ENCODE data around the gene HID1. TPM values are rescaled to one million over a fixed set of nuclear protein-coding genes. Genes with fewer than 3 reads are reported as not detected.

HID1 gene
- total RNA-seq, 1 donor from 2014 or later, result 11.8 TPM

DNA sequence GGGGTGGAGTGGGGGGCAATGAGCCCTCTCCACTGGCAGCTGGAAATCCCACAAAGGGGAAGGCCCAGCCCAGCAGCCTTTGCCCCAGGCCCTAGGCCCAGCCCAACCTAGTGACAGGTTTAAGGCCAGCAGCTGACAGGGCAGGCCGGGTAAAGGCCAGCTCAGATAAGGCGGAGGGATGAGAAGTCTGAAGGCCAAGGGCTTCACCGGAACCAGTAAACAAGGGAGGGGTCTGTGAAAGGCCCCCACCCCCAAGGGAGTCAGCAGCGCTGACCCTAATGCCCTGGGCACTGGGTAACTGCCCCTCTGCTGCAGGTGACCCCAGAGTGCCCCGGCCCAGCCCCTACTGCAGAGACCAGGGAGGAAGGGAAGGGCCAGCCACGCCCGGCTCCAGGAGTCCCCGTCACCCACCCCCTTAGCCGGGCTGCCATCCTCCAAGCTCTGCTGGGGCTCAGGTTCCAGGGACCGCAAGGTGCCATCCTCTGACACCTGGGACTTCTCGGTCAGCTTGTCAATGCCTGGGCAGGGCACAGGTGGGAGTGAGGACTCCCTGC lies 19.3 kb downstream of the HID1 start:
- peaks cover 8% of the 10 kb centered on the region for H3K27me3 Mint-ChIP-seq (ENCODE audit: low read depth)
- TF ChIP-seq, protein P1, sequence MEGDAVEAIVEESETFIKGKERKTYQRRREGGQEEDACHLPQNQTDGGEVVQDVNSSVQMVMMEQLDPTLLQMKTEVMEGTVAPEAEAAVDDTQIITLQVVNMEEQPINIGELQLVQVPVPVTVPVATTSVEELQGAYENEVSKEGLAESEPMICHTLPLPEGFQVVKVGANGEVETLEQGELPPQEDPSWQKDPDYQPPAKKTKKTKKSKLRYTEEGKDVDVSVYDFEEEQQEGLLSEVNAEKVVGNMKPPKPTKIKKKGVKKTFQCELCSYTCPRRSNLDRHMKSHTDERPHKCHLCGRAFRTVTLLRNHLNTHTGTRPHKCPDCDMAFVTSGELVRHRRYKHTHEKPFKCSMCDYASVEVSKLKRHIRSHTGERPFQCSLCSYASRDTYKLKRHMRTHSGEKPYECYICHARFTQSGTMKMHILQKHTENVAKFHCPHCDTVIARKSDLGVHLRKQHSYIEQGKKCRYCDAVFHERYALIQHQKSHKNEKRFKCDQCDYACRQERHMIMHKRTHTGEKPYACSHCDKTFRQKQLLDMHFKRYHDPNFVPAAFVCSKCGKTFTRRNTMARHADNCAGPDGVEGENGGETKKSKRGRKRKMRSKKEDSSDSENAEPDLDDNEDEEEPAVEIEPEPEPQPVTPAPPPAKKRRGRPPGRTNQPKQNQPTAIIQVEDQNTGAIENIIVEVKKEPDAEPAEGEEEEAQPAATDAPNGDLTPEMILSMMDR (conservative IDR thresholded peaks at IDR 0.05), result no peak
- no peaks in the 10 kb centered on the region for H3K36me3 Mint-ChIP-seq (ENCODE audit: low read depth)
- H3K4me1 Mint-ChIP-seq, result no peaks in the 10 kb centered on the region
- no peak overlapping the region for H3K27ac Mint-ChIP-seq (ENCODE audit: unreplicated experiment)
- H3K9me3 Mint-ChIP-seq, result no peaks in the 10 kb centered on the region
- no peak for DNase-seq (ENCODE audit: low read depth, low spot score)
- no peak overlapping the region for H3K4me3 Mint-ChIP-seq

DNA sequence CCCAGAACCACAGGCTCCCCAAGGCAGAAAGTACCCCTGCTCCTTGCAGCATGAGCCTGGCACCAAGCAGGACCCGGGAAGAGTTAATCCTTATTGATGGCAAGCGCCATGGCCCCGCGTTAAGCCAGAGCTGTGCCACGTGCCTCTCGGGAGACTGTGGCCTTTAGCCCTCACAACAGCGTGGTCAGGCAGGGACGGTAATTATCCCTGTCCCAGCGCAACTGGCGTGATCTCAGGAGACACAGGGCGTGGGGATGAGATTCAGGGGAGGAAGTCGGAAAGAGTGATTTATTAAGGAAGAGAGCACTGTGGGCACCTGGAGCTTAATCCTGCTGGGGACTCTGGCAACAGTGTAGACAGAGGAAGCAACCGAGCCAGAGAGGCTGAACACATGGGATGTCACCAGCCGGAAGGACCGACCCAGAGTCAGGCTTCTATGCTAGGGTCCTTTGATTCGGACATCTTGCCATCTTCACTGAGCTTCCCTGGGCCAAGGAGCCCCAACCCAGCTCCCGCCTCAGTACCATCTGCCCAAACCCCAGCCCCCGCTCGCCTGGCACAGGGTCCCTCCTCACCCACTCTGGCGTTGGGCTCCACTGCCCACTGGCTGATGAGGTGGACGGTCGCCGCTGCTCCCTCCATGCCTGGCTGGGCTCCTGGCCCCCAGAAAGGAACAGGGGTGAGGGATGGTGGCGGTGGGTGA lies 20.0 kb downstream of the HID1 start:
- Mint-ChIP-seq H3K36me3 (ENCODE audit: low read depth) (no peaks in the 10 kb centered on the region), H3K4me3 (no peak overlapping the region), H3K9me3 (no peaks in the 10 kb centered on the region), H3K4me1 (no peaks in the 10 kb centered on the region), H3K27me3 (ENCODE audit: low read depth) (peaks cover 9% of the 10 kb centered on the region), H3K27ac (ENCODE audit: unreplicated experiment) (no peak overlapping the region)
- TF ChIP-seq, protein P1 (conservative IDR thresholded peaks at IDR 0.05), result no peak
- no peak for DNase-seq (ENCODE audit: low read depth, low spot score)

DNA sequence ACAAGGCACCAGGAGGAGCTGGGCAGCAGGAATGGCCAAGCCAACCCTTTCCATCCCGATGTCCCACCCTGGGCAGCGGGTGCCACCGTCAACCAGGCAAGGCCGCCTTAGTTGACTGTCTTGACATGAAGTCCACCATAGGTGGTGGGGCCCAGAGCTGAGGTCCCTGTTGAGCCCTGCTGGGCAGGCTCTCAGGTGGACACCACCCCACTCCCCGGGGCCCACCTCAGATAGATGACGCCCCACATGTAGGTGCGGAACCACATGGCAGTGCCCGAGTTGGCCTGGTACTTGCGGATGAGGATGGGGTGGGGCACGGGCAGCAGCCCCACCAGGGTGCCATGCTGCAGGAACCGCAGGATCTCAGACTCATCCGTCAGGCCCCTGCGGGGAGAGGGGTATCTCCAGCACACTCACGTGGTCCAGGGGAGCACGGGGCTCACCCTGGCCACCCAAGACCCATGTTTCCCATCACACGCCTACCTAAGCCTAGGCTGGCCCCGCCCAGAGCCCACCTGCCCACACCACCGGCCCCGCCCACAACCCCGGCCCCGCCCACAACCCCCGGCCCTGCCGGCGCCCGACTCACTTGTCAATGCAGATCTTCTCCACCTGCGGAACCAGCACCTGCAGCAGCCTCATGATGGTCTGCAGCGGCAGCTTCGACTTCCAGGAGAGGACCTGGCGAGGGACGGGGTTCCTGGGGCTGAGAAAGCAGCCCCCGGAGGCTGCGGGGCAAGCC lies 20.7 kb downstream of the HID1 start:
- no peak for DNase-seq (ENCODE audit: low read depth, low spot score)
- H3K4me1 Mint-ChIP-seq, result no peaks in the 10 kb centered on the region
- H3K4me3 Mint-ChIP-seq, result no peak overlapping the region
- peaks cover 11% of the 10 kb centered on the region for H3K27me3 Mint-ChIP-seq (ENCODE audit: low read depth)
- TF ChIP-seq, protein P1 (conservative IDR thresholded peaks at IDR 0.05), result no peak
- no peak overlapping the region for H3K27ac Mint-ChIP-seq (ENCODE audit: unreplicated experiment)
- no peaks in the 10 kb centered on the region for H3K36me3 Mint-ChIP-seq (ENCODE audit: low read depth)
- no peaks in the 10 kb centered on the region for H3K9me3 Mint-ChIP-seq

DNA sequence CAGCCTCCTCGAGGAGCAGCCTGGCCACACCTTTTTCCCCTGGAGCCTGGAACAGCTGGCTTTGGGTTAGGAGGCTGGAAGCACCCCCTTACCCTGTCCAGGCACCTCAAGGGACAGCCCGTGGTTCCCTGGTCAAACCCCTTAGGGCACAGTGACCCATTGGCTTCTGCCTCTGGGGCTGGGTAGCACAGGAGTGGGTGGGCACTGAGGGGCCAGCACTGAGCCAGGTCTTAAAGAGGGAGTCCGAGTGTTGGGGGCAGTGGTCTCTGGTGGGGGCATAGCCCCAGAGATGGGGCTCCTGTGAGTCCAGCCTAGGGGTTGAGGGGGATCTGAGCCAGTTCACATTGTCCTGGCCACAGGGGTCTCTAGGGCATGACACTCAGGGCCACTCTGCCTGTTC lies 21.5 kb downstream of the HID1 start:
- H3K9me3 Mint-ChIP-seq, result no peaks in the 10 kb centered on the region
- no peak overlapping the region for H3K4me3 Mint-ChIP-seq
- TF ChIP-seq, protein P1 (conservative IDR thresholded peaks at IDR 0.05), result no peak
- DNase-seq (ENCODE audit: low read depth, low spot score), result no peak
- no peak overlapping the region for H3K27ac Mint-ChIP-seq (ENCODE audit: unreplicated experiment)
- no peaks in the 10 kb centered on the region for H3K36me3 Mint-ChIP-seq (ENCODE audit: low read depth)
- no peaks in the 10 kb centered on the region for H3K4me1 Mint-ChIP-seq
- H3K27me3 Mint-ChIP-seq (ENCODE audit: low read depth), result peaks cover 12% of the 10 kb centered on the region

DNA sequence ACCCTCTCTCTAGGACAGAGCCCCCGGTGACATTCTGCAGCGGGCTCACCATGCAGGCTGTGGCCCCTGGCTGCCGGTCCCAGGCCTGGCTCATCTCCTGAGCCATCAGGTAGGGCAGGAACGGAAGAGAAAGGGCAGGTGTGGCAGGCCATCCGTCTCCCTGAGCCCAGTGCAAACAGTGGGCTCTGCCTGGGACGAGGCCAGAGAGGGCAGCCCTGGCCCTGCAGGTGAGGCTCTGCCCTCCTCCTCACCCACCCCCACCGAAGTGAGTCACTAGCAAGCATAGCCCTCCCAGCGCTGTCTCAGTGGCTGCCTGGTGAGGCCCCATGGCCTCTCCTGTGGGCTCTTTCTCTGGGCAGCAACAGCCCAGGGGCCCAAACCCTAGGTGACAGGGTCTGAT lies 22.4 kb downstream of the HID1 start:
- Mint-ChIP-seq H3K27me3 (ENCODE audit: low read depth) (peaks cover 21% of the 10 kb centered on the region), H3K9me3 (no peaks in the 10 kb centered on the region), H3K4me3 (no peak overlapping the region), H3K27ac (ENCODE audit: unreplicated experiment) (no peak overlapping the region), H3K36me3 (ENCODE audit: low read depth) (no peaks in the 10 kb centered on the region), H3K4me1 (no peaks in the 10 kb centered on the region)
- DNase-seq (ENCODE audit: low read depth, low spot score), result no peak
- TF ChIP-seq, protein P1 (conservative IDR thresholded peaks at IDR 0.05), result no peak
